Testis (tissue), 2 donors: ENCODE measurements around the gene RFC2.

Source experiments
- POLR2A ChIP-seq: fragments of 450-650 bp; IDR thresholded peaks from one replicate; pipeline ENCODE4 v1.6.1; 2017; ENCODE audit warnings: antibody characterized with exemption, mild to moderate bottlenecking, moderate library complexity
- TF ChIP-seq, protein P1 (sequence below), 3 experiments: fragments of 450-650 bp in 2 of 3; fragments of 200-600 bp in 1 of 3; sonication (generic) in 1 of 3; IDR thresholded peaks; one replicate each; pipeline ENCODE4 v1.5.1; 2016 to 2019; ENCODE audit warnings: antibody characterized with exemption in 3 of 3, mild to moderate bottlenecking in 2 of 3, moderate library complexity in 1 of 3

DNA sequence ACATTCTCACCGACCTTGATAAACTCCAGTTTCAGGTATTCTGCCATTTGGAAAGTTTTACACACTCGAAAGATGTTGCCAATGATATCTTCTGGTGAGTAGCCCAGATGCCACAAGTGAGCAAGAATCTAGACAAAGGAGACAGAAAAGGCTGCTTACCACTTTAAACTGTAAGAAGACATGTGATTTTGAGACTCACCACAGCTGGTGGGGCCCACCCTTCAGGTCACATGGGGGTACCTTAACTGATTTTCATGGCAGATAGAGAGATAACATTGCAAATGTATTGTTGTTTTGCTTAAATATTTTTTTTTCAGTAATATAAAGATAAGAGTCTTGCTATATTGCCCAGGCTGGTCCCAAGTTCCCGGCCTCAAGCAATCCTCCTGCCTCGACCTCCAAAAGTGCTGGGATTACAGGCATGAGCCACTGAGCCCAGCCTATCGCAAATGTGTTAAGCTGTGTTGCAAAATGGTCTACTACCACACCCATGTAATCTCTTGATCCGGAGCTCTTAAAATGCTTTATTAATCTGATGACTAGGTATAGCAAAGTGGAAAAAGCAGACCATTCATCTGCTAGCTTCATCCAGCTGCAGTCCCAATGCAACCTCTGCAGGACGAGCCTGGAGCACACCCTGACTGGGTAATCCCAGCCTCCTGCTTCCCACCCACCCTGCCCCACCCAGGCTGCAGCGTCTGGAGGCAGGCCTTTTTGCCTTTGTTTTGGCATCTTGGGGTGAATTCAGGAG is 18.5 kb downstream of the RFC2 start:
- no peak for TF ChIP-seq POLR2A
- TF ChIP-seq, protein P1, sequence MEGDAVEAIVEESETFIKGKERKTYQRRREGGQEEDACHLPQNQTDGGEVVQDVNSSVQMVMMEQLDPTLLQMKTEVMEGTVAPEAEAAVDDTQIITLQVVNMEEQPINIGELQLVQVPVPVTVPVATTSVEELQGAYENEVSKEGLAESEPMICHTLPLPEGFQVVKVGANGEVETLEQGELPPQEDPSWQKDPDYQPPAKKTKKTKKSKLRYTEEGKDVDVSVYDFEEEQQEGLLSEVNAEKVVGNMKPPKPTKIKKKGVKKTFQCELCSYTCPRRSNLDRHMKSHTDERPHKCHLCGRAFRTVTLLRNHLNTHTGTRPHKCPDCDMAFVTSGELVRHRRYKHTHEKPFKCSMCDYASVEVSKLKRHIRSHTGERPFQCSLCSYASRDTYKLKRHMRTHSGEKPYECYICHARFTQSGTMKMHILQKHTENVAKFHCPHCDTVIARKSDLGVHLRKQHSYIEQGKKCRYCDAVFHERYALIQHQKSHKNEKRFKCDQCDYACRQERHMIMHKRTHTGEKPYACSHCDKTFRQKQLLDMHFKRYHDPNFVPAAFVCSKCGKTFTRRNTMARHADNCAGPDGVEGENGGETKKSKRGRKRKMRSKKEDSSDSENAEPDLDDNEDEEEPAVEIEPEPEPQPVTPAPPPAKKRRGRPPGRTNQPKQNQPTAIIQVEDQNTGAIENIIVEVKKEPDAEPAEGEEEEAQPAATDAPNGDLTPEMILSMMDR (IDR thresholded peaks at IDR 0.05), result no peak
